NCI-H748 (cell line): ENCODE measurements around the gene SLC8A1.

Experiments
- DNase-seq: peaks from one replicate; lab custom pipeline; 2025; ENCODE audit not compliant: unreplicated experiment; lab: John Stamatoyannopoulos, UW

The SLC8A1 gene

GRCh38 chr2:40166006-40166405 lies 285.9 kb downstream of the SLC8A1 start:
- DNase-seq = peak; percentile 96

- no peak for DNase-seq
Observed at GRCh38 chr2:40165509-40165844, 286.4 kb downstream of the SLC8A1 start.

GRCh38 chr2:40164736-40165508 lies 287.0 kb downstream of the SLC8A1 start:
- DNase-seq = peak; percentile 72

- no peak for DNase-seq
Observed at GRCh38 chr2:40161986-40162385, 289.9 kb downstream of the SLC8A1 start.

DNA sequence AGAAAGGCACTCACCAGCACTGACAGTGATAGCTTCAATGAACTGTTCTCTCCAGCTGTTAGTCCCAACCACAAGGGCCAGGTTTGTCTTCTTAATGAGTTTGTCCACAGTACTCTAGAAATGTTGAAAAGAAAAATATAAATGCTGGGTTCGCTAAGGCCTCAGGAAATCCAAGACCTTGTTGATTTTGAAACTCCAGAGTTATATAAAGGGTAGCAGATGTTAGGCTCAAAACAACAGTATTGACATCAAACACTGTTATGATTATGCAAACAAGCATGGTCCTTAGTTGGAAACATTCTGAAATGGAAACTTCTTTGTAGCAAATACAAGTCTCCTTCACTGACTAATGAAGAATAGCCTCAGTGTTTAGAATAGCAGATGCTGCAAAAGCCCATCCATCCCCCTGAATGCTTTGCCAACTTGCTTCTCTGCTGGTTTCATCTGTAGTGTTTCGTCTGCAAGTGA lies 291.1 kb downstream of the SLC8A1 start:
- no peak for DNase-seq

GRCh38 chr2:40159333-40159732 lies 292.6 kb downstream of the SLC8A1 start:
- DNase-seq = no peak

- no peak for DNase-seq
Observed at GRCh38 chr2:40158781-40159180, 293.1 kb downstream of the SLC8A1 start.

- DNase-seq = no peak
Observed at GRCh38 chr2:40155728-40156127, 296.2 kb downstream of the SLC8A1 start.

GRCh38 chr2:40150266-40150665 lies 301.6 kb downstream of the SLC8A1 start:
- no peak for DNase-seq

DNA sequence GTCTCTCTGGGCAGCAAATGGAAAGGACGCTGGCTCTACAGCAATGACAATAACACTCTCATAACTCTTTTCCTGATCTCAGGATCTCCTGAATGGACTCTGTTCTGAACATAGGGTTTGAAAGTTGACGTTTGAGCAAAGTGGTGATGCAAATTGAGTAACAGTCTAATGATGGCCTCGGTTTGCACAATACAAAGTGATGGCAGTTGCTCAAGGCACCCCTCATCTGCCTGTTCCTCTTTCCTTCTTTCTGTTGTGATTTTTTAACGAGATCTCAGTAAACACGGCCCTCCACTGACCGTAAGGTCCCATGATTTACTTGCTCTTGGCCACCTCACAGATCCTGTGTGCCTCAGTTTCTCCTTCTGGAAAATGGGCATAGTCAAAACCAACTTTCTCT lies 303.6 kb downstream of the SLC8A1 start:
- DNase-seq = no peak

DNA sequence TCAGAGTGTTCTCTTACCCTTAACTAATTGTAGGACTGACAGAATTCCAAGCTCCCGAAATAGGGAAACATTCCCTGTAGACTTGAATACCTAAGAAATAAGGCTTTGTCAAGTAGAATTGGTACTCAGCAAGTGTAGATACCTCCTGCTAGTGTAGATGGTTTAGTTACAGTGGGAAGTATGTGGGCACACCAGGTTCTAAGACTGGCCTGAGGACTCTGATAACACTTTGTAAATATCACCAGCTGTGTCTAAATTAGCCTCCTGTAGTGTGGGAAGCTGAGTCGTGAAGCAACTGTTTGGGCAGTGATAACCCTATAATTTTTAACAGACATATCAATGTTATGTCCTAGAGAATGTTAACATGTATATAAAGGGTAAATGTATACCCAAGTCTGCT lies 304.5 kb downstream of the SLC8A1 start:
- peak; percentile 21 for DNase-seq

GRCh38 chr2:40144022-40144421 lies 307.9 kb downstream of the SLC8A1 start:
- no peak for DNase-seq

DNA sequence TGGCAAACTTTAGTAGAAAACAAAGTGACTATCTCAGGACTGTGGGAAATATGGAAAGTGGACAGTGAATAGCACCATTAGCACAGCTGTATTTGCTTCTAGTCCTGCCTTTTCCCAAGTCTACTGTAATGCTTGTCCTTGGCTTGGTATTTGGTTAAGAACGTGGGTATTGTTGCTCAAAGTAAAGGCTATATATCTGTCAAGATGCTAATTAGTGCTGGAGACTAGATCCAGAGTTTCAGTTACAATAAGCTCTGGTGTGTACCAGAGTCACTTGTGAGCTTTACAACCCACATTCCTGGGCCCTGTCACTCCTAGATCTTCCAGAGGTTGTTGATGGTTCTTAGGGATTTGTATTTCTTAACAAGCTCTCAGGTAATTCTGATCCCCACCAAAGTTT lies 313.6 kb downstream of the SLC8A1 start:
- no peak for DNase-seq

DNA sequence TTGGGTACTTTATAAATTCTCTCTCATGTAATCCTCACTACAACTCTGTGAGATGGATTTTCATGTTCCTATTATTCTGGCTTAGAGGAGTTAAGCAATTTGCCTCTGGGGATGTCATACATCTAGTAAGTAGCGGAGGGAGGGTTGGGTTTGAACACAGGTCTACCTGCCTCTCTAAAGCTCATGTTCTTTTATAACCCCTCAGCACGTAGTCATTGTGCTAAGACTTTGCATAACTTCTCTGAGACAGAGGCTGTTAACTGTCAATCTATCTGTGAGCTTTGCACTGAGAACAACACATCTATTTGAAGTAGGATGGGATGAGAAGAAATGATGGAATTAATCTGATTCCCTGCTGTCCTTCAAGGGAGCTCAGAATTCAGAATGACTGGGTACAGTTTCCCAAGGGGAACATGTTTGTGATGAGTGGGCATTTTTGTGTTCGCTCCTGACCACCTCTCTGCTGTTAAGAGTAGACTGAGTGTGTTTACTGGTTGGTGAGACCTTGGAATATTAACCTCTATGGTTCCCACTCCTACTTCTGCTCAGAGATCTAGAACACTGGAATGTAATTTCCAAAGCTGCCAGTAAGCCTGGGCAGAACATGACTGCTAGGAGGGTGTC lies 320.7 kb downstream of the SLC8A1 start:
- no peak for DNase-seq

- no peak for DNase-seq
Observed at GRCh38 chr2:40130251-40130994, 321.5 kb downstream of the SLC8A1 start.

DNA sequence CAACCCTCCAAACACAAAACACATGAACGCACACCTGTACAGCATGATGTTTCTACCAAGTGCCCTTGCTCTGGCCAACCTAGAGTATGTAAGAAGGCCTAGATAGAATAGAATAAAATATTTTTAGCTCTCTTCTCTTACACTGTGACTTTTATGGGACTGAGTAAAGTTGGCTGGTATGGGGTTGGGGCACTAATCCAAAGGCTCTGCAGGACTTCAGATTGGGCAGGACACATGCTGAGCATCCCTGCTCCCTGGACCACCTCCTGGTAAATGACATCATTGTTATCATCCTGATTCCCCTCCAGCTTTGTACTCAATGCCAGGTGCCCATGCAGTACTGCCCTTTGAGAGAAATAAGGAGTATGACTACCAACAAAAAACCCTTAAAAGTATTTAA lies 322.2 kb downstream of the SLC8A1 start:
- DNase-seq = no peak

GRCh38 chr2:40128796-40129195 lies 323.1 kb downstream of the SLC8A1 start:
- no peak for DNase-seq

GRCh38 chr2:40127890-40128557 lies 323.9 kb downstream of the SLC8A1 start:
- DNase-seq = no peak

DNA sequence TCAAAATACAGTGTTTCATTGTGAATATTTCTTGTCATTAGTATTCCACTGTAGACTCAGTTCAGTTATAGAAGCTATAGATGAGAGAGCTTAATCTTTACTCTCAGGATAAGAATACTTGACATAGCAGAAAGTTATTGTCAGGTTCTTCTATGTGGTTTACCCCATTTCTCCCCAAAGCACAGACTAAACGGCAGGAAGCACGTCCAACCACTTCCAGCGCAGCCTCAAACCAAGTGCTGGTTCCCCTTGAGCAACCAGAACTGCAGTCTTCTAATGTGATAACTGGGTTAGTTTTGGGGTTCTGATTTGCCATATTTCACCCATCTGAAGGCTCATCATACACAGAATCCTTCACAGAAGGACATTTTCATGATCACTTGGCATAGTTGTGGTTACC lies 324.7 kb downstream of the SLC8A1 start:
- no peak for DNase-seq

DNA sequence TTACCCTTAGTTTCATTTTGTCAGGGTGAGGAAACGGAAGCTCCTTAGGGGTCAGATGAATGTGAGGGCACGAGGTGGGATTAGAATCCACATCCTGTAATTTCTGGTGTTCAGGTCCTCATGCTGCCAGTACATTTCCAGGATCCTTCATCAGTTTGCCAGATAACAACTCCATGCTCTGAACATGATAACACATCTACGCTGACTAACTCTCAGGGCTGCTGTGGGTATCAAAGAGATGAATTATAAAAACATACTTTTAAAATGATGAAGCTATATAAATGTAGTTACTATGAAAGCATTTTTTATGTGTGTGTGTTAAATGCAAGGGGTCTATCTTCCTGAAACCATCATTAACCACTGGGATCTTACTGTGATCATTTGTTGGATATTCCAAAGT lies 325.9 kb downstream of the SLC8A1 start:
- DNase-seq = no peak

DNA sequence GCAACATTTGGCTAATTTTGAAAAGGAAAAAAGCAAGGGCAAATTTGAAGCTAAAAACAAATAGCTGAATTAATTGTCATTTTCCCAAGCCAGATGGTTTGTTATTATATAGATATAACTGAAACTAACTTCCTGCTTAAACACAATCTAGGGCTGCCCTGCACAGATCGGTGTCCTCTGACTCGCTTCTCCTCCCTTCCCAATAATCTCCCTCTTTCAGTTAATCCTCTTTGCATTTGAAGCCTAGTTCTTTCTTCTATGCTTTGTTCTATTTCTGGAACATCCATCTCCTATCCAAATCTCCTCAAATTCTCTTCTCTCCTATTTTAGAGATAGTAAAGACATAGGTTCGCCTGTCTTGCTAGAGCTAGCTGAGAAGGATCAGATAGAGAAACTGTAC lies 328.1 kb downstream of the SLC8A1 start:
- no peak for DNase-seq

DNA sequence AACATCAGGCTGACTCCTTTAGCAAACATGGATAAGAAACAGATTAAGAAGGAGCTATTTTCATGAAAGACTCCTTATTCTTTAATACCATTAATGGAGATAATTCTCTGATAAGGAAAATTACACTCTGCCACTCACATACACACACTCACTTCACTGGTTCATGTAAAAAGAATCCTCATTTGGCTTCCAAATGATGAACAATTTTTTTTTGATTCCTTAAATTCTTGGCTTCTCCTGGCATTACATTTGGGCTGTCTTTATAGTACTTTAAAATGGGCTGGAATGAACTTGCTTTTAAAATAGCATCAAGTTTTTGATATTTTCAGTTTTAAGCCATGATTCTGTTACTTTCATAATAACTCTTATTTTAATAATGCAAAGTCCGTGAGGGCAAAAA lies 328.6 kb downstream of the SLC8A1 start:
- no peak for DNase-seq
